H1 (cell line): ENCODE measurements around the gene L1TD1. TPM values are rescaled to one million over a fixed set of nuclear protein-coding genes. Genes with fewer than 3 reads are reported as not detected.

Experiments used
- CTCF ChIA-PET: fragments of 300-600 bp; sonication (Branson Sonifier 250); formaldehyde crosslinking; loops from one replicate; lab custom pipeline; 2021; ENCODE audit not compliant: partially characterized antibody; lab: Charles Lee
- POLR2A ChIA-PET: fragments of 300-600 bp; sonication (Branson Sonifier 250); formaldehyde crosslinking; loops from one replicate; lab custom pipeline; 2021; ENCODE audit warnings: inconsistent platforms; ENCODE audit not compliant: partially characterized antibody; lab: Charles Lee
- DNase-seq, 2 experiments: peaks; one replicate each; pipeline versions ENCODE4 v3.0.0 to v3.0.0-alpha.2; 2010 to 2022; ENCODE audit warnings: low spot score in 2 of 2, low read depth in 1 of 2, mixed read lengths in 1 of 2
- FAIRE-seq: peaks from 2 replicates; lab custom pipeline; 2011; peaks lifted over from hg19 to GRCh38; lab: Jason Lieb, UNC
- H2AFZ ChIP-seq: 2 replicates; pipeline ENCODE4 v1.8.1; 2012; ENCODE audit warnings: low read length, inconsistent platforms
- H2AK5ac ChIP-seq: 2 replicates; pipeline ENCODE4 v1.6.1; 2013; ENCODE audit warnings: low read depth, low read length
- H2BK120ac ChIP-seq: replicated peaks from 2 replicates; pipeline ENCODE3; 2013; ENCODE audit warnings: low read depth, low read length, inconsistent platforms
- H2BK12ac ChIP-seq: 2 replicates; pipeline ENCODE4 v1.6.1; 2013; ENCODE audit warnings: low read depth, low read length
- H2BK15ac ChIP-seq: 2 replicates; pipeline ENCODE4 v1.6.1; 2013; ENCODE audit warnings: low read length
- H2BK20ac ChIP-seq: 2 replicates; pipeline ENCODE4 v1.6.1; 2013; ENCODE audit warnings: low read length
- H2BK5ac ChIP-seq: 2 replicates; pipeline ENCODE4 v1.6.1; 2013; ENCODE audit warnings: low read depth, low read length
- H3K14ac ChIP-seq: 2 replicates; pipeline ENCODE4 v1.6.1; 2013; ENCODE audit warnings: inconsistent platforms; ENCODE audit not compliant: insufficient read length
- H3K18ac ChIP-seq: 2 replicates; pipeline ENCODE4 v1.6.1; 2013; ENCODE audit warnings: low read length; ENCODE audit errors: extremely low read depth
- H3K23ac ChIP-seq: 2 replicates; pipeline ENCODE4 v1.6.1; 2013; ENCODE audit warnings: inconsistent platforms; ENCODE audit not compliant: insufficient read length
- H3K23me2 ChIP-seq: 2 replicates; pipeline ENCODE4 v1.6.1; 2013; ENCODE audit warnings: low read depth, low read length
- H3K27ac ChIP-seq: 2 replicates; pipeline ENCODE4 v1.6.1; 2011; ENCODE audit warnings: low read depth, low read length, inconsistent platforms
- H3K27me3 ChIP-seq, 4 experiments: replicated peaks in 1 of 4; 1 replicate in 1 of 4; 2 replicates in 3 of 4; pipeline versions ENCODE4 v1.6.1 to v1.8.1; 2011 to 2013; ENCODE audit warnings: low read length in 3 of 4, mild to moderate bottlenecking in 3 of 4, inconsistent platforms in 2 of 4, mixed read lengths in 2 of 4, moderate library complexity in 1 of 4; ENCODE audit not compliant: control insufficient read depth in 3 of 4, insufficient read depth in 3 of 4; ENCODE audit errors: extremely low read depth in 1 of 4
- H3K36me3 ChIP-seq, 4 experiments: 2 replicates each; pipeline versions ENCODE4 v1.6.1 to v1.8.1; 2011 to 2013; ENCODE audit warnings: mild to moderate bottlenecking in 4 of 4, low read length in 3 of 4, moderate library complexity in 2 of 4, control low read depth in 1 of 4, inconsistent platforms in 1 of 4; ENCODE audit not compliant: insufficient read depth in 4 of 4, control insufficient read depth in 2 of 4
- H3K4ac ChIP-seq: replicated peaks from 2 replicates; pipeline ENCODE3; 2013; ENCODE audit warnings: low read length, low read depth, mixed read lengths, inconsistent platforms; ENCODE audit not compliant: insufficient read length
- H3K4me1 ChIP-seq, 4 experiments: replicated peaks in 1 of 4; 1 replicate in 1 of 4; 2 replicates in 3 of 4; pipeline versions ENCODE4 v1.6.1 to v1.8.1; 2011 to 2013; ENCODE audit warnings: low read length in 3 of 4, inconsistent platforms in 2 of 4, mixed read lengths in 1 of 4; ENCODE audit not compliant: insufficient read depth in 4 of 4, control insufficient read depth in 3 of 4
- H3K4me2 ChIP-seq, 2 experiments: 2 replicates each; pipeline versions ENCODE4 v1.6.1 to v1.8.1; 2011 to 2013; ENCODE audit warnings: low read depth in 2 of 2, low read length in 2 of 2, control low read depth in 1 of 2, inconsistent platforms in 1 of 2, mild to moderate bottlenecking in 1 of 2; ENCODE audit not compliant: insufficient read depth in 1 of 2
- H3K4me3 ChIP-seq, 4 experiments: fragments of 200-600, 300-600 bp in 1 of 4; sonication (generic), shearing (Covaris generic), sonication (Bioruptor Twin) in 1 of 4; 2 replicates each; pipeline versions ENCODE4 v1.5.1 to v1.8.1; 2011 to 2016; ENCODE audit warnings: low read length in 4 of 4, low read depth in 3 of 4, control low read depth in 2 of 4, inconsistent platforms in 2 of 4, mild to moderate bottlenecking in 2 of 4, mixed read lengths in 1 of 4, moderate library complexity in 1 of 4; ENCODE audit not compliant: insufficient read depth in 2 of 4; ENCODE audit errors: extremely low read depth in 1 of 4
- H3K56ac ChIP-seq: replicated peaks from 2 replicates; pipeline ENCODE3; 2013; ENCODE audit warnings: low read depth, mild to moderate bottlenecking, mixed read lengths, low read length, inconsistent platforms; ENCODE audit not compliant: insufficient read length
- H3K79me1 ChIP-seq: 2 replicates; pipeline ENCODE4 v1.6.1; 2013; ENCODE audit warnings: low read depth, low read length, control low read depth
- H3K79me2 ChIP-seq, 2 experiments: 2 replicates each; pipeline versions ENCODE4 v1.6.1 to v1.8.1; 2012 to 2013; ENCODE audit warnings: low read length in 2 of 2, mild to moderate bottlenecking in 2 of 2, inconsistent platforms in 1 of 2; ENCODE audit not compliant: insufficient read depth in 2 of 2, control insufficient read depth in 1 of 2
- H3K9ac ChIP-seq, 4 experiments: replicated peaks in 1 of 4; 1 replicate in 1 of 4; 2 replicates in 3 of 4; pipeline versions ENCODE4 v1.6.1 to v1.8.1; 2011 to 2013; ENCODE audit warnings: low read depth in 3 of 4, low read length in 3 of 4, control low read depth in 2 of 4, mild to moderate bottlenecking in 2 of 4, moderate library complexity in 2 of 4, inconsistent platforms in 1 of 4; ENCODE audit errors: extremely low read depth in 1 of 4
- H3K9me3 ChIP-seq, 2 experiments: 2 replicates each; pipeline versions ENCODE4 v1.6.1 to v1.8.1; 2012 to 2013; ENCODE audit warnings: mild to moderate bottlenecking in 2 of 2, moderate library complexity in 2 of 2, control low read depth in 1 of 2, inconsistent platforms in 1 of 2, low read depth in 1 of 2, low read length in 1 of 2, mixed read lengths in 1 of 2; ENCODE audit not compliant: insufficient read depth in 2 of 2
- H4K20me1 ChIP-seq, 2 experiments: replicated peaks in 1 of 2; 2 replicates each; pipeline versions ENCODE3 to v1.8.1; 2011 to 2013; ENCODE audit warnings: inconsistent platforms in 2 of 2, low read length in 2 of 2, mild to moderate bottlenecking in 1 of 2; ENCODE audit not compliant: insufficient read depth in 2 of 2, control insufficient read depth in 1 of 2
- H4K5ac ChIP-seq: 2 replicates; pipeline ENCODE4 v1.6.1; 2013; ENCODE audit warnings: low read length, low read depth, mixed read lengths, inconsistent platforms; ENCODE audit not compliant: insufficient read length
- H4K8ac ChIP-seq: 2 replicates; pipeline ENCODE4 v1.8.0; 2013; ENCODE audit warnings: mild to moderate bottlenecking, moderate library complexity, low read length, inconsistent platforms; ENCODE audit not compliant: insufficient read depth; ENCODE audit errors: extremely low read depth
- H4K91ac ChIP-seq: replicated peaks from 2 replicates; pipeline ENCODE3; 2013; ENCODE audit warnings: low read length, mixed read lengths, inconsistent platforms; ENCODE audit not compliant: insufficient read length
- ASH2L ChIP-seq: fragments of 200-600, 300-600 bp; sonication (generic); IDR thresholded peaks from one replicate; pipeline ENCODE4 v1.7.1; 2017; ENCODE audit warnings: low read length
- CBX8 ChIP-seq: fragments of 300-800, 300-1000 bp; sonication (generic); IDR thresholded peaks from 2 replicates; pipeline ENCODE4 v1.7.1; 2016; ENCODE audit warnings: low read depth, low read length, borderline replicate concordance
- FOSL1 ChIP-seq: IDR thresholded peaks from 2 replicates; pipeline ENCODE4 v1.6.1; 2011; ENCODE audit warnings: mild to moderate bottlenecking, low read depth, low read length, moderate library complexity; ENCODE audit not compliant: insufficient read depth
- NANOG ChIP-seq: IDR thresholded peaks from 2 replicates; pipeline ENCODE4 v1.6.1; 2011; ENCODE audit warnings: low read length, low read depth, mild to moderate bottlenecking, inconsistent platforms; ENCODE audit not compliant: insufficient read depth, poor library complexity, severe bottlenecking
- RAD21 ChIP-seq, 2 experiments: IDR thresholded peaks in 1 of 2; conservative IDR thresholded peaks in 1 of 2; 2 replicates each; pipeline ENCODE4 v1.6.1; 2011; ENCODE audit warnings: low read depth in 2 of 2, low read length in 2 of 2, improper control_type of control experiment in 1 of 2, inconsistent platforms in 1 of 2, mild to moderate bottlenecking in 1 of 2, moderate library complexity in 1 of 2
- SIX5 ChIP-seq: IDR thresholded peaks from 2 replicates; pipeline ENCODE4 v1.6.1; 2011; ENCODE audit warnings: mild to moderate bottlenecking, low read depth, low read length
- SP1 ChIP-seq: IDR thresholded peaks from 2 replicates; pipeline ENCODE4 v1.6.1; 2011; ENCODE audit warnings: low read depth, low read length
- SRF ChIP-seq: IDR thresholded peaks from 2 replicates; pipeline ENCODE4 v1.6.1; 2011; ENCODE audit warnings: mild to moderate bottlenecking, low read depth, low read length, moderate library complexity
- TAF1 ChIP-seq: IDR thresholded peaks from 2 replicates; pipeline ENCODE4 v1.6.1; 2011; ENCODE audit warnings: mild to moderate bottlenecking, low read depth, low read length
- TBP ChIP-seq: IDR thresholded peaks from 2 replicates; pipeline ENCODE4 v1.6.1; 2011; ENCODE audit warnings: low read depth, low read length, improper control_type of control experiment
- TCF12 ChIP-seq: IDR thresholded peaks from 2 replicates; pipeline ENCODE4 v1.6.1; 2011; ENCODE audit warnings: low read depth, mild to moderate bottlenecking, low read length
- WGBS, 2 experiments: shearing (Covaris generic) in 1 of 2; methylation state at CpG; one replicate each; pipeline versions ENCODE4 v1.1.6 to v1.1.7; 2013 to 2015; ENCODE audit warnings: low lambda C conversion rate in 2 of 2, mixed read lengths in 2 of 2, inconsistent platforms in 1 of 2, low coverage in 1 of 2, missing lambda C conversion rate in 1 of 2; ENCODE audit not compliant: insufficient replicate concordance in 2 of 2, insufficient coverage in 1 of 2, insufficient read length in 1 of 2; ENCODE audit errors: extremely low coverage in 1 of 2, missing lambda C conversion rate in 1 of 2; 5-methylcytosine and 5-hydroxymethylcytosine counted together
- polyA plus RNA-seq, 7 experiments: library from polyadenylated mRNA; depleted of rRNA in 3 of 7; stranded (reverse) in 5 of 7; unstranded in 2 of 7; fragments of >200 nt in 5 of 7; fragments of 200-250 nt in 2 of 7; gene quantifications; 1 replicate in 5 of 7; 2 replicates in 1 of 7; 4 replicates in 1 of 7; pipeline versions ENCODE4 v1.2.1 to v1.2.3, GENCODE V29; 2011 to 2013; ENCODE audit warnings: missing spikeins in 2 of 7, mixed read lengths in 2 of 7
- total RNA-seq: library from RNA; stranded (reverse); fragmentation: NEBNext Ultra II Directional; extraction: Animal tissue kit (Norgen Biotek cat#: 25700); gene quantifications from 2 replicates; pipeline ENCODE4 v1.2.1, GENCODE V29; 2021

The L1TD1 gene
- total and polyA plus RNA-seq, 2 of the 8 experiments (the other 6 are each of a cell fraction or from before 2014, with no cell fraction given) = 35.3 to 441 TPM

DNA sequence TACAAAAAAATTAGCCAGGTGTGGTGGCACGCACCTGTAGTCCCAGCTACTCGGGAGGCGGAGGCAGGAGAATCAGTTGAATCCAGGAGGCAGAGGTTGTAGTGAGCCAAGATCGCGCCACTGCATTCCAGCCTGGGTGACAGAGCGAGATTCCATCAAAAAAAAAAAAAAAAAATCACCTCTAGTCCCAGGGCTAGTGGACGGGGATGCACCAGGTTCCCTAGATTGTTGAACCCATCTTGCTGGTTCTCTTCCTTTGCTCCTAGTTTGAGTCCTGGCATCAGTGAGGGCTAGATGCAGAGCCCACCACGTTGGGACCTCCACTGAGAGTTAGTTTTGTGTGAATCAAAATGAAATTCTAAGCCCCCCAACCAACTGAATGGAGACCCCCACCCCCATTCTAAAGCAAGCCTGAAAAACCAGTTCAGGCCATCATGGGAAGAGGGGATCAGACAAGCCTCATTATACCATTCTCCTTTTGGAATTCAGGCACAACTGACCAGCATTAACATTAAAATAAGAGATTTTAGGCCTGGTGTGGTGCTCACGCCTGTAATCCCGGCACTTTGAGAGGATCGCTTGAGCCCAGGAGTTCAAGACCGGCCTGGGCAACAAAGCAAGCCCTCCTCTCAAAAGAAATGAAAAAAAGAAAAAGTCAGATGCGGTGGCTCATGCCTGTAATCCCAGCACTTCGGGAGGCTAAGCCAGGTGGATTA is 17.9 kb upstream of the L1TD1 start:
- Histone ChIP-seq H3K4me2 (peak overlapping the region; percentile 29 to 57; a peak in 2 of 4 replicates), H3K14ac (no peak overlapping the region), H3K4ac (peak overlapping the region; percentile 87), H2BK15ac (0 out of 2 replicates have a peak overlapping the region, but pooled peaks have one; percentile 50), H3K27me3 (no peaks in the 10 kb centered on the region), H2AK5ac (no peak overlapping the region), H3K79me1 (no peaks in the 10 kb centered on the region; the same call in 1 of the 2 replicates), H4K20me1 (no peaks in the 10 kb centered on the region), H3K9me3 (no peaks in the 10 kb centered on the region), H2AFZ (no peak overlapping the region), H4K91ac (peak overlapping the region; percentile 95), H3K9ac (no peak overlapping the region), H4K8ac (no peak overlapping the region), H3K23me2 (no peaks in the 10 kb centered on the region), H3K4me3 (peak overlapping the region in 1 of 4 experiments; percentile 23; a peak in 1 of 8 replicates), H3K23ac (no peak overlapping the region), H2BK120ac (peak overlapping the region; percentile 100), H3K79me2 (no peaks in the 10 kb centered on the region), H3K27ac (peak overlapping the region; percentile 19; the same call in 1 of the 2 replicates), H2BK5ac (peak overlapping the region; percentile 90), H3K4me1 (peaks cover 8 to 26% (median 23%) of the 10 kb centered on the region in 4 experiments), H3K56ac (peak overlapping the region; percentile 59), H3K36me3 (no peaks in the 10 kb centered on the region), H4K5ac (peak overlapping the region; percentile 83), H2BK12ac (peak overlapping the region; percentile 81), H2BK20ac (peak overlapping the region; percentile 65; the same call in 1 of the 2 replicates), H3K18ac (peak overlapping the region; percentile 91)
- DNase-seq (no peak), FAIRE-seq (no peak)
- WGBS, 2 experiments = 50% methylated on average over 13 of the region's 14 CpGs; no CpG with 5 or more reads in 1 of the 2 experiments
- ChIA-PET CTCF (interaction anchor here (0.9 to 5.2 kb wide), 37 partner anchors 8 to 570 kb away, joined by 3 to 69 read pairs (median 6); partner anchors contain the start of gene L1TD1), POLR2A (interaction anchor here (0.6 to 12.6 kb wide), 11 partner anchors 9 to 259 kb away, joined by 3 to 414 read pairs (median 5); partner anchors contain the start of gene L1TD1)
- TF ChIP-seq TCF12 = no peak
- no peak for TF ChIP-seq TAF1
- peak; percentile 6 for TF ChIP-seq NANOG
- TF ChIP-seq SIX5 = no peak
- peak; percentile 68 for TF ChIP-seq ASH2L
- no peak for TF ChIP-seq RAD21 (IDR thresholded peaks at IDR 0.05 in 1 of 2, conservative IDR thresholded peaks at IDR 0.05 in 1 of 2; ENCODE audit: low read depth in 2 of 2, low read length in 2 of 2)
- no peak for TF ChIP-seq FOSL1
- no peak for TF ChIP-seq SRF
- peak; percentile 82 for TF ChIP-seq SP1
- 0 out of 2 replicates have a peak, but pooled peaks have one; percentile 23 for TF ChIP-seq TBP
- TF ChIP-seq CBX8 = no peak
